ENCODE data around the gene AQP1. TPM values are rescaled to one million over a fixed set of nuclear protein-coding genes. Genes with fewer than 3 reads are reported as not detected.

Gene AQP1
- total RNA-seq, 1 donor from 2014 or later = not detected

DNA sequence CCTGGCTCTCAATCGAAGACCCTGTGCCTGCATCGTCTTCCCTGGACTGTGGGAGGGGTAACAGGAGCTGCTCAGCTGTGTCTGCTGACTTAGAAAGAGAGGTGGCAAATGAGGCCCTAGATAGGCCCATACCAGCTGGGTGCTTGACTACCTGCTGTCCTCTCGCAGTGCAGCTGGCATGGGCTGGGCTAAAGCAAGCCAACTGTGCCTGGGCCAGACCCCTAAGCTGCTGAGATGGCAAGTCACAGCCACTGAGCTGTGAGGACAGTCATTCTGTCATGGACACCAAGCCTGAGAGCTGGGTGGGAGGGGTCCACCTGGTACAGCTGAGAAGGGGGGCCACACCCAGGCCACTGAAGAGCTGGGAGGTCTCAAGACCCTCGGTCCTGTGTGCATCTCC, 45.8 kb upstream of the AQP1 start:
- Mint-ChIP-seq H3K27ac (ENCODE audit: unreplicated experiment) (no peak overlapping the region), H3K4me1 (ENCODE audit: low read depth, unreplicated experiment) (peaks cover 12% of the 10 kb centered on the region), H3K9me3 (ENCODE audit: unreplicated experiment) (peaks cover 2% of the 10 kb centered on the region), H3K27me3 (ENCODE audit: unreplicated experiment) (peaks cover 16% of the 10 kb centered on the region), H3K4me3 (ENCODE audit: unreplicated experiment) (no peak overlapping the region), H3K36me3 (ENCODE audit: unreplicated experiment) (no peaks in the 10 kb centered on the region)
- no peak for DNase-seq
- TF ChIP-seq, protein P1, sequence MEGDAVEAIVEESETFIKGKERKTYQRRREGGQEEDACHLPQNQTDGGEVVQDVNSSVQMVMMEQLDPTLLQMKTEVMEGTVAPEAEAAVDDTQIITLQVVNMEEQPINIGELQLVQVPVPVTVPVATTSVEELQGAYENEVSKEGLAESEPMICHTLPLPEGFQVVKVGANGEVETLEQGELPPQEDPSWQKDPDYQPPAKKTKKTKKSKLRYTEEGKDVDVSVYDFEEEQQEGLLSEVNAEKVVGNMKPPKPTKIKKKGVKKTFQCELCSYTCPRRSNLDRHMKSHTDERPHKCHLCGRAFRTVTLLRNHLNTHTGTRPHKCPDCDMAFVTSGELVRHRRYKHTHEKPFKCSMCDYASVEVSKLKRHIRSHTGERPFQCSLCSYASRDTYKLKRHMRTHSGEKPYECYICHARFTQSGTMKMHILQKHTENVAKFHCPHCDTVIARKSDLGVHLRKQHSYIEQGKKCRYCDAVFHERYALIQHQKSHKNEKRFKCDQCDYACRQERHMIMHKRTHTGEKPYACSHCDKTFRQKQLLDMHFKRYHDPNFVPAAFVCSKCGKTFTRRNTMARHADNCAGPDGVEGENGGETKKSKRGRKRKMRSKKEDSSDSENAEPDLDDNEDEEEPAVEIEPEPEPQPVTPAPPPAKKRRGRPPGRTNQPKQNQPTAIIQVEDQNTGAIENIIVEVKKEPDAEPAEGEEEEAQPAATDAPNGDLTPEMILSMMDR (IDR thresholded peaks at IDR 0.05; ENCODE audit: partially characterized antibody, unreplicated experiment) = no peak

DNA sequence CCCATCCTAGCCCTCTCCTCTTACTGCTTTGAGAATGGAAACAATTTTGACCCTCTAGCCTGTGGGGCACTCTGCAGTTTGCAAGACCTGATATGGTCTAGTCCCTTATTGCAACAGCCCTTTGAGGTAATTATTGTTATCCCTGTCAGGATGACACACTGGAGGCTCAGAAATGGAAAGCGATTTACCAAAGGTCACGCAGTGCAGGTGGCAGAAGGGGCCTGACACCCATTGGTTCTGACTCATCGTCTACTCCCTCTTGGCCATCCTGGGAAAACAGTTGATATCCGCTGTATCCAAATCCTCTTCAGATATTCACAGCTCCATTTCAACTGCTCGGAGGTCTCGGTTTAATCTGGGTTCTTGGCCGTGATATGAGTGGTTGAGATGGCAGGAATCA, 44.7 kb upstream of the AQP1 start:
- H3K9me3 Mint-ChIP-seq (ENCODE audit: unreplicated experiment) = peaks cover 2% of the 10 kb centered on the region
- TF ChIP-seq, protein P1 (IDR thresholded peaks at IDR 0.05; ENCODE audit: partially characterized antibody, unreplicated experiment) = no peak
- no peaks in the 10 kb centered on the region for H3K36me3 Mint-ChIP-seq (ENCODE audit: unreplicated experiment)
- peaks cover 16% of the 10 kb centered on the region for H3K27me3 Mint-ChIP-seq (ENCODE audit: unreplicated experiment)
- DNase-seq = no peak
- no peak overlapping the region for H3K27ac Mint-ChIP-seq (ENCODE audit: unreplicated experiment)
- H3K4me1 Mint-ChIP-seq (ENCODE audit: low read depth, unreplicated experiment) = peaks cover 8% of the 10 kb centered on the region
- H3K4me3 Mint-ChIP-seq (ENCODE audit: unreplicated experiment) = no peak overlapping the region

DNA sequence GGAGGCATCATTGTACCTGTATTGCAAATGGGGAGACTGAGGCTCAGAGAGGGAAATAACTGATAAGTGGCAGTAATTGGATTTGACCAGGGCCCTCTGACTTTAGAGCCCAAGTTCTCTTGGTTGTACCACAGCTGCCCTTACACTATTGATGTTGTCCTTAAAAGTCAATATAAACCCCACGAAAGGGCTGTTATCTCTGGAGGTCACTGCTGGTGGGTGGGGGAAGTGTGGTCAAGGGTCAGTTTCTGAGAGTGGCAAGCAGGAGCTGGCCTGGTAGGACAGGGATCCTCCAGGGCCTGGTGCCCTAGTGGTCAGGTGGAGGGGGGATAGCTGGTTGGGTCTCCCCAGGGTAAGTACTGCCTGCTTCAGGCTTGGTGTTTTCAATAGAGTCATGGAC, 44.2 kb upstream of the AQP1 start:
- Mint-ChIP-seq H3K4me1 (ENCODE audit: low read depth, unreplicated experiment) (peaks cover 8% of the 10 kb centered on the region), H3K27ac (ENCODE audit: unreplicated experiment) (no peak overlapping the region), H3K36me3 (ENCODE audit: unreplicated experiment) (no peaks in the 10 kb centered on the region), H3K27me3 (ENCODE audit: unreplicated experiment) (peaks cover 16% of the 10 kb centered on the region), H3K4me3 (ENCODE audit: unreplicated experiment) (no peak overlapping the region), H3K9me3 (ENCODE audit: unreplicated experiment) (peaks cover 2% of the 10 kb centered on the region)
- TF ChIP-seq, protein P1 (IDR thresholded peaks at IDR 0.05; ENCODE audit: partially characterized antibody, unreplicated experiment) = no peak
- no peak for DNase-seq

DNA sequence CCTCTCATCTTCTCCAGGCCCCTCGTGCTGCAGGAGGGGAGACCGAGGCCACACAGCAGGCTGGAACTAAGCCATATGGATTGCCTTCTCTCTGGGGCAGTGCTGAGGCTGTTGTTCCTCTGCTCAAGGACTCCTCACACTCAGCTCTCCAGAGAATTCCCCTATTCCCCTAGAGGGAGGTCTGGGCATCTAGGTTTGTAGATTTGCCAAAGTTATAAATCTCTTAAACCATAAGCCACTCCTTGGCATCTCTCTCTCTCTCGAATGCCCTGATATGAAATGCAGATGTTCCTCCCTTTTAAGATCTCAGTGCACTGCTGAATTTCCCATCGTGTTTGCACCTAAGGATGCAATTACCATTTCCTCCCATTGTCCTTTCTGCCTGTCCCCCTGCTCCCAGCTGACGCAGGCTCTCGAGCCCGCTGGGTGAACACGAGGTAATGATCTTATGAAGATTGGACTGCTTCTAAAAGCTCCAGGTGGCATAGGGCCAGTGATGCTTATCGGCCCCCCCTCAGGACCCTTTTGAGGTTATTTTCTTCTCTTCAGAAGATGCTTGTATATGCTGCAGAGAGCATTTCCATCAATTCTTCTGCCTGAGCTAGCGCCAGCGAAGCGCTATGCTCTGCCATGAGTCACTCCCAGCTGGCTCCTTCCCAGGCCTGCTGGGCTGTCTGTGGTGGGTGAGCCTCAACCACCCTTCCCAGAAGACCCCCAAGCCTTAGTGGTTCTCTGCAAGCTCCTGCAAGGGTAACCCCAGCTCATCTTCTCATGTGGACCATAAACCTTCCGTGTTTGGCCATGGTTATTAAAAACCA, 41.6 kb upstream of the AQP1 start:
- peaks cover 14% of the 10 kb centered on the region for H3K27me3 Mint-ChIP-seq (ENCODE audit: unreplicated experiment)
- TF ChIP-seq, protein P1 (IDR thresholded peaks at IDR 0.05; ENCODE audit: partially characterized antibody, unreplicated experiment) = no peak
- no peak for DNase-seq
- no peak overlapping the region for H3K4me3 Mint-ChIP-seq (ENCODE audit: unreplicated experiment)
- peaks cover 5% of the 10 kb centered on the region for H3K4me1 Mint-ChIP-seq (ENCODE audit: low read depth, unreplicated experiment)
- no peak overlapping the region for H3K27ac Mint-ChIP-seq (ENCODE audit: unreplicated experiment)
- H3K9me3 Mint-ChIP-seq (ENCODE audit: unreplicated experiment) = peaks cover 2% of the 10 kb centered on the region
- H3K36me3 Mint-ChIP-seq (ENCODE audit: unreplicated experiment) = peaks cover under 1% of the 10 kb centered on the region

DNA sequence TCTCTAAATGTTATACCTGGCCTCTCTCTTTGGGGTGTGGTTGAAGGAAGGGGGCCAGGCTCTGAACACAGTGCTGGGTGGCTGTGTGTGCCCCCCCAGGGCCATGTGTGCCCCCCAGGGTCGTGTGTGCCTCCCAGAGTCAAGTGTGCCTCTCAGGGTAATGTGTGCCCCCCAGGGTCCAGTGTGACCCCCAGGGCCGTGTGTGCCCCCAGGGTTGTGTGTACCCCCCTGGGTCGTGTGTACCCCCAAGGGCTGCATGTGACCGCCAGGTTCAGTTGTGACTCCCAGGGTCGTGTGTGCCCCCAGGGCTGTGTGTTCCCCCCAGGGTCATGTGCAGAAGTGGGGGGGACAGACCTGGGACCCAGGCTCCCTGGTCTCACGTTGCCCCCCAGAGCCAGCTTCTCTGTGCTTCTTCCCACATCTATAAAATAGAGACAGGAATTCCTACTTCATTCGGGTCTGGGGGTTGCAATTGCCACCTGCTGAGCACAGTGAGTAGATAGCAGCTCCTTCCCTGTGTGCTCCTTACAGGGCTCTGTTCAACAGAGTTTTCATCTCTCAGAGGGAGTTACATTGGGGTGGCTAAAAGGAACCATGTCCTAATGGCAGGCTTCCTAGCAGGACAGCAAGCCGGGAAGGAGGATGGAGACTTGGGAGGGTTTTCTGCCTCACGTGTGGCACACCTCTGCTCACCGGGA, 40.7 kb upstream of the AQP1 start:
- peaks cover 5% of the 10 kb centered on the region for H3K4me1 Mint-ChIP-seq (ENCODE audit: low read depth, unreplicated experiment)
- DNase-seq = no peak
- peaks cover 5% of the 10 kb centered on the region for H3K36me3 Mint-ChIP-seq (ENCODE audit: unreplicated experiment)
- TF ChIP-seq, protein P1 (IDR thresholded peaks at IDR 0.05; ENCODE audit: partially characterized antibody, unreplicated experiment) = no peak
- H3K4me3 Mint-ChIP-seq (ENCODE audit: unreplicated experiment) = no peak overlapping the region
- peaks cover 7% of the 10 kb centered on the region for H3K9me3 Mint-ChIP-seq (ENCODE audit: unreplicated experiment)
- H3K27me3 Mint-ChIP-seq (ENCODE audit: unreplicated experiment) = peaks cover 10% of the 10 kb centered on the region
- no peak overlapping the region for H3K27ac Mint-ChIP-seq (ENCODE audit: unreplicated experiment)

Measured in glutamatergic neuron (in vitro differentiated cells).